Myocyte (in vitro differentiated cells): ENCODE data around the gene CKAP4. TPM values are rescaled to one million over a fixed set of nuclear protein-coding genes. Genes with fewer than 3 reads are reported as not detected.
A peak's percentile ranks its signal among the peaks of the same experiment; 100 is the strongest.

Experiments used
- DNase-seq: peaks from one replicate; pipeline ENCODE4 v3.0.0-alpha.2; 2012; ENCODE audit warnings: low read depth
- total RNA-seq: library from RNA; depleted of rRNA; stranded (reverse); fragments of >200 nt; gene quantifications from 2 replicates; pipeline ENCODE4 v1.2.3, GENCODE V29; 2014

Gene CKAP4
- total RNA-seq, 1 donor from 2014 or later: 86.8 TPM

DNA sequence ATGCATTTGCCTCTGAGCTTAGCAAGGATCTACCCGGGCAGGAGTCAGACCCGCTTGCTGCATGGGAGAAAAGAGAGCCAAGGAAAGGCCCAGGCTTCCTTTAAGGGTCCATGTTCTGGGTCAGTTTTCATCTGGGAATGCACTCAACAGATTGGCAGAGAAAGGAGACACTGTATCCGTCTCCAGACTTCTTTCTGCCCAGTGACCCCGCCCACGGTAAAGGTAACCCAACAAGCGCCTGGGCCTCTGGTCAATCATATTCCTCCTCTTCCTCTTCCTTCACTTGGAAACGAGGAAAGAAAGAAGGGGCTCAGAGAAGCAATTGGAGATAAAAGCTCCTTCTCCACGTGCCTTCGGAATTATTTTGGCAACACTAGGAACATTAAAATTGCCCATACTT, 27.6 kb upstream of the CKAP4 start:
- no peak for DNase-seq

DNA sequence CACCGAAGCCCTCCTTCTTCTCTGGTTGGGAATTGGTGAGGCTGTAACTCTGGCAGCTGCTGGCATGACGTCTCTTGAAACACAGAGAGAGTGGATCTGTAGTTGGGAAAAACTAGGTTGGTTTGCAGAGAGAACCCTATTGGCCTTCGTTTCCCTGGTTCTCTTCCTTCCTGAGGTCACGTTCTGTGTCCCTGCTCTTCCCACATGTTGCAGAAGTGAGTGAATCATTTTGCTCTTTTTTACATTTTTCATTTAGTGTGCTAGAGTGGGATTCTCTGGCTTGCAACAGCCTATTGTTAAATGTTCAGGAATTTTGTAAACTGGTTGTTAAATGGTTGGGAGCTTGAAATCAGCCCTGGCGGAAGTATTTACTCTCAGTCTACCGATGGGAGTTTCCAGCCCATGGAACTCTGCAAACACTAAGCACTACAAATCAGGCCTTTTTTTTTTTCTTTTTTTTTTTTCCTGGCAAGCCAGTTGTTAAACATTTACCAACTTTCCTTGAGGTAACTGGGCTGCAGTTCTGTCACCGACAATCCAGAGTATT, 26.8 kb upstream of the CKAP4 start:
- no peak for DNase-seq

DNA sequence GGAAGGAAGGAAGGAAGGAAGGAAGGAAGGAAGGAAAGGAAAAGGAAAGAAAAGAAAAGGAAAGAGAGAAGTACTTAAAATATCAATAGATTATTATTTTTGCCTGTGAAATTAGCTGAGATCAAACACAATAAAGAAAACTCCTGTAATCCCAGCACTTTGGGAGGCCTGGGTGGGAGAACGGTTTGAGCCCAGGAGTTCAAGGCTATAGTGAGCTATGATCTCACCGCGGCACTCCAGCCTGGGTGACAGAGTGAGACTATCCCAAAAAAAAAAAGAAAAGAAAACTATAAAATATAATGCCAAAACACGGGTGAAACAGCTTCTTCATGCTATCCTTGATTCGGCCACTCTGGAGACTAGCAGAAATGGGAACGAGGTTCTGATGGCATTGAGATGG, 26.2 kb upstream of the CKAP4 start:
- DNase-seq: no peak

DNA sequence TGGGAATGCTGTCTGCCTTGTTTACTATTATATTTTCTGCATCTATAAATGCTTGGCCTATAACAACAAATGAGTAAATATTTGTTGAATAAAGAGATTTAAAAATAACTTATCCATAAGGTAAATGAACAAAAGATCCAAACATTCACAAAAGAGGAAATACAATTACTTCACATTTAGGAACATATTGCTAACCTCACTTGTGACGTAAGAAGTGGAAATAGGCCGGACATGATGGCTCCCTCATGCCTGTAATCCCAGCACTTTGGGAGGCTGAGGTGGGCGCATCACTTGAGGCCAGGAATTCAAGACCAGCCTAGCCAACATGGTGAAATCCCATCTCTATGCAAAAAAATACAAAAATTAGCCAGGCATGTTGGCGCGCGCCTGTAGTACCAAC, 25.7 kb upstream of the CKAP4 start:
- no peak for DNase-seq

DNA sequence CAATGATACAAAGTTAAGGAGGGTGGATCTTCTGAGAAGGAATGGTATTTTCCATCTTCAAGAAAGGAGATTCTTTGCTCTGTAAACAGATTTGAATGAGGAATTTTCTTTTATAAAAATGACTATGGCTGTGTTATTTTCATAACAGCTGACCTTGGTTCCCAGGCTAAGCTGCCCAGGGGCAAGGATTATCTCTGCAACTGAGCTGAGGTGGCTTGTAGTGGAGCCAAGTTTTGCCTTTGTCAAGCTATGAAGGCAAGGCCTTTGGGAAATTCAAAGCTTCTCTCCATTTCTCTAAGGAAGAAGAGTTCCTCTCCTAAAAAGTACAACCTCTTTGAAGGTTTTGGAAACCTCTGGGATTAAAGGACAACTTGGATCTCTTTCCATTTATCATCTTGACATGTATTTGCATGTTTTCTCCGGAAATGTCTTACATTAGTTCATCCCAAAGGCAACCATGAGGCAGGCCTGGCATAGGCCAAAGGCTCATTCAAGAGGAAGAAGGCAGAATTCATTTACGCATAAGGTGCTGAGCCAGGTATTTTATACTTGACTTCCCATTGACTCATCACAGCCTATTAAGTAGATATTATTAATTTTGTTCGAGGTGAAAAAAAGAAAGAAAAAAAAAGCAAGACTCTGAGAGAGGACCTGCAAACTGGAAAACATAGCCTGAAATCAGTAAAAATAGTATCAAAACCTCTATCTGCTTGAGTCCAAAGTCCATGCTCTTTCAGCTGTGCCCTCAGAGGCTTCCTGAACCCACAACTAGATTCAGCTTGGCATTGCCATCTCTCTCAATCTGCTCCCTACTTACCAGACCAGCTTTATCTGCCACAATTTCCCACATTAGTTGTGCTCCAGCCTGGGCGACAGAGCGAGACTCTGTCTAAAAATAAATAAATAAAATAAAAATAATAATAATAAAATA, 24.0 kb upstream of the CKAP4 start:
- DNase-seq: peak; percentile 44

DNA sequence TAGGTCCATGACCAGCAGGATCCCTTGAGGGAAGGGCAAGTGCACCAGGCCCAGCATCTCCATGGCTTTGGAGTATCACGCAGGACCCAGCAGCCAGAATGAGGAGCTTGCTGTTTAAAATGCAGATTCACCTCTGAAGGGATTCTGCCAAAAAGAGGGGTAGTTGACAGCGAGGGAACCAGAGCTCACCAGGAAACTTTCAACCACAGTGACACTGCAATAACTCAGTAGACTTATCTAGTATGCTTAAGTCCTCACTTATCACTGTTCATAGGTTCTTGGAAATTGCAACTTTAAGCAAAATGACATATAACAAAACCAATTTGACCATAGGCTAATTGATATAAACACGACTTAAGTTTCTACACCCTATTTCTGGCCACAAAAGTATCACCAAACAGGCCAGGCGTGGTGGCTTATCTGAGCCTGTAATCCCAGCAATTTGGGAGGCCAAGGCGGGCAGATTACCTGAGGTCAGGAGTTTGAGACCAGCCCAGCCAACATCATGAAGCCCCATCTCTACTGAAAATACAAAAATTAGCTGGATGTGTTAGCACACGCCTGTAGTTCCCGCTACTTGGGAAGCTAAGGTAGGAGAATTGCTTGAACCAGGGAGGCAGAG, 21.4 kb upstream of the CKAP4 start:
- DNase-seq: no peak

DNA sequence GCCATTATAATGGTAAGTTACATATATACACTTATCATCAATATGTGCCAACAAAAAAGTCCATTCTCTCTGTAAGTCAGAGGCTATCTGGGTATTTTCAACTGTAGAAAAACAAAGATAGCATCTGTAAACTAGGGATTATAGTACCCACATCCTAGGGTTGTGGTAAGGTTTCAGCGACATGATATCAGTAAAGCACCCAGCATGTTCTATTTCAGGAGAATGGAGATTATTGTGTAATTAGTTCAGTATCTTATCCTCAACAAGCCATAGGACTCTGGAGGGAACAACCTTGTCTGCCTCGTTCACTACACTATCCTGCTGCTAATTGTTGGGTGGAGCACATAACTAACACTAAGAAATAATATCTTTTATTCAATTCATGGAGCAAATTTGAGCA, 19.7 kb upstream of the CKAP4 start:
- no peak for DNase-seq

DNA sequence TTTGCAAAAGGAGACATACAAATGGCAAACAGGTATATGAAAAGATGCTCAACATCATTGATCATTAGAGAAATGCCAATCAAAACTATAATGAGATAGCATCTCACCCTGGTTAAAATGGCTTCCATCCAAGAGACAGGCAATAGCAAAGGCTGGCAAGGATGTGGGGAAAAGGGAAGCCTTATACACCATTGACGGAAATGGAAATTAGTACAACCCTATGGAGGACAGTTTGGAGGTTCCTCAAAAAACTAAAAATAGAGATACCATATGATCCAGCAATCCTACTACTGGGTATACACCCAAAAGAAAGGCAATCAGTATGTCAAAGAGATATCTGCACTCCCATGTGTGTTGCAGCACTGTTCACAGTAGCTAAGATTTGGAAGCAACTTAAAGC, 17.3 kb upstream of the CKAP4 start:
- DNase-seq: no peak

DNA sequence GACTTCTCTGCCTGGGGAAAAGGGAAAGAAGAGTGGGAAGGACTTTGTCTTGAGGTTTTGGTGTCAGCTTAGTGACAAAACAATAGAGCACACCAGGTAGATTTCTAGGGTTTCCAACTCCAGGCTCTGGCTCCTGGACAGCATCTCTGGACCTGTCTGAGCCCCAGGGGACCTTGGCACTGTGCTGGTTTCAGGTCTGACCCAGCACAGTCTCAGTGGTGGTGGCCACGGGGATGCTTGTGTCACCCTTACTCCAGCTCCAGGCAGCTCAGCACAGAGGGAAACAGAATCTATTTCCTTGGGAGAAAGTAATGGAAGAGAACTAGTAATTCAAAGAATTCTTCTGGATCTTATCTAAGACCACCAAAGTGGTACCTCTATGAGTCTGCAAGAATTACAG, 11.1 kb upstream of the CKAP4 start:
- DNase-seq: no peak

DNA sequence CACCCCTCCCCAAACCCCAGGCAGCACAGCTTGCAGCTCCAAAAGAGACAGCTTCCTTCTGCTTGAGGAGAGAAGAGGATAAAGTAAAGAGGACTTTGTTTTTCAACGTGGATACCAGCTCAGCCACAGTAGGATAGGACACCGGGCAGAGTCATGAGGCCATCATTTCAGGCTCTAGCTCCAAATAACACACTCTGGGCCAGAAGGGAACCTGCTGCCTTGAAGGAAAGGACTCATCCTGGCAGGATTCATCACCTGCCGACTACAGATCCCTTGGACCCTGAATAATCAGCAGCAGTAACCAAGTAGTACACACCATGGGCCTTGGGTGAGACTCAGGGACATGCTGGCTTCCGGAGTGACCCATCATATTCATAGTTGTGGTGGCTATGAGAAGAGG, 10.4 kb upstream of the CKAP4 start:
- DNase-seq: no peak

DNA sequence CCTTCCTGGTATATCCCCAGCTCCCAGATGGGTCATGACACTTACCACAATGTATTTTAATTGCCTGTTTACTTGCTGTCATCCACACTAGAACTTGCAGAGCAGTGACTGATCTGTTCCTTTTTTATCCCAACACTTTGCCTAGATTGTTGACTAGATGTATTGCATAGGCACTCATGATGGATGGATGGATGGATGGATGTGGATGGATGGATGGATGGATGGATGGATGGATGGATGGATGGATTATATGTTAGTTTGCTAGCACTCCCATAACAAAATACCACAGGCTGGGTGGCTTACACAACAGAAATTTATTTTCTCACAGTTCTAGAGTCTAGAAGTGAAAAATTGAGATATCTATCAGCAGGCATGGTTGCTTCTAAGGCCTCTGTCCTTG, 8.7 kb upstream of the CKAP4 start:
- no peak for DNase-seq

DNA sequence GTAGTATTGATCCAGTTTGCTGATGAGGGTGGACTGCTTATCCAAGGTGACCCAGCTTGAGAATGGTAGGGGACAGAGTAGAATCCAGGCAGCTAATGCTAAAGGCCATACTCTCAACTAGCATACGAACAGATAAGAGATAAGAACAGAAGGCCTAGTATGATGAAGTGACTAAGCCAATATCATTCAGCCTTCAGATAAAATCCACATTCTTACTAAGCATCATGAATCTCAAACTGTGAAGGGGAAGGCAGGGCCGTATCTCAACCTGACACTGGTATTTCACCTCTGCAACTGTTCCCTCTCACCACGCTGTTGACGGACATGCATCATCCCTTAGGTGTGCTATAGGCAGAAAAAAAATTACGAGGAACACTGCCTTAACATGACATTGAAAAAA, 8.1 kb upstream of the CKAP4 start:
- no peak for DNase-seq

DNA sequence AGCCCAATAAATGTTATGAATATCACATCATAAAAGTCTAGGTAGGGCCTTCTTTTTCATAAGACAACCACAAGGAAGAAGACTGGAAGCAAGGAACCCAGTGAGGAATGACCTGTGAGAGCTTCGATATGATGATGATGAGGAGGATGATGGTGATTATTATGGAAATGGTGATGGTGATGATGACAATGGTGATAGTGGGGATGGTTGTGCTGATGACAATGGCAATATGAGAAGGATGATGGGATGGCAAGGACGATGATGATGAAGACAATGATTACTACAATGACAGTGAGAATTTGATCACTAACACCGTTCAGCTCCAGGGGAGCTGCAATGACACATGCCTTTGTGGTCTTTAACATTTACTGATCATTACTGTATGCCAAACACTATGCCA, 7.7 kb upstream of the CKAP4 start:
- no peak for DNase-seq

DNA sequence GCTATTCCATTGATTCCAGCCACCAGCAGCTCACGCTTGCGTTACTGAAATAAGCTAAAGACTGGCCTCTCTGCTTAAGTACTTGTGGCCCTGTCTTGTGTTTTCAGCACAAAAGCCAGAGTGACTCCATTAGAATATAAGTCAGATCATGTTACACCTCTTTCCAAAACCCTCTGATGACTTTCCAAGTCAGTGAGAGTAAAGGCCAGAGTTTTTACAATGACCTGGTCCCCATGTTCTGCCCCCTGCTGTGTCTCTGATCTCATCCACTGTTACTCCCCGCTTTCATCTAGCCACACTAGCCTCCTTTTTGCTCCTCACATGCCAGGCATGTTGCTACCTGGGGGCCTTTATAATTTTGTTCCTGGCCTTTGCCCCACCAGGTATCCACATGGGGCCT, 6.9 kb upstream of the CKAP4 start:
- no peak for DNase-seq

DNA sequence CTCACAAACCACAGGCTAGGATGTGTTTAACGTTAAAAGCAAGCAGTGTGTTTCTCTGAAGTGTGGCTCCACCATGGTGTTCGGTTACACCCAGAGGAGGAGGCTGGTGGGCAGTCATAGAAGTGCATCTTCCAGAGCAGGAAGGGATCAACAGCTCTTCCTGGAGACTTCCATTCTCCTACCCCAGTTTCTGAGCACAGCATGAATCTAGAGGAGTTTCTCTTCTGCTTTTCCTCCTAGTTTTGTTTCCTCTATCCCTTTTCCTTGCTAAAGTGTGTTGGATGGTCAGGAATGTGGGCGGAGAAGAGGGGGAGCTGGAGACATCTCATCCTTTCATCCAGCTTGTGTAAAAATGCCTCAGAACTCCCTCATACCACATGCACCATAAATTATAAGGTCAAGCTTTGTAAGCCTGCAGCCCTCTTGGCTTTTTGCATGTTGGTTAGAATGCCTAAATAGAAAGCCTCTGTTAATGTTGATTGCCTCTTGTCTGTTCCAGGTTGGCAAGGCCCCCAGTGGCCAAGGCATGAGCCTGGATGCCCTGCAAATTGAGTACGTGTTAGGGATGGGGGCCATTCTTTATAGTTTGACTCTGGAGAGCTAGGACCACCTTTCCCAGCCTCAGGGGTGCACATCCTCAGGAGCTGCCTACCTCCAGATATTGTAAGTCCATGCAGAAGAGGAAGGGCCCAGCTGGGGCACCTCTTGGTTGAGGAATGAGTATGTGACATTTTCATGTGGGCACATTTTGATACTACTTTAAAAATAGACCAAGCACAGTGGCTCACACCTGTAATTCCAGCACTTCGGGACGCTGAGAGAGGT, 4.0 kb upstream of the CKAP4 start:
- DNase-seq: peak; percentile 17

DNA sequence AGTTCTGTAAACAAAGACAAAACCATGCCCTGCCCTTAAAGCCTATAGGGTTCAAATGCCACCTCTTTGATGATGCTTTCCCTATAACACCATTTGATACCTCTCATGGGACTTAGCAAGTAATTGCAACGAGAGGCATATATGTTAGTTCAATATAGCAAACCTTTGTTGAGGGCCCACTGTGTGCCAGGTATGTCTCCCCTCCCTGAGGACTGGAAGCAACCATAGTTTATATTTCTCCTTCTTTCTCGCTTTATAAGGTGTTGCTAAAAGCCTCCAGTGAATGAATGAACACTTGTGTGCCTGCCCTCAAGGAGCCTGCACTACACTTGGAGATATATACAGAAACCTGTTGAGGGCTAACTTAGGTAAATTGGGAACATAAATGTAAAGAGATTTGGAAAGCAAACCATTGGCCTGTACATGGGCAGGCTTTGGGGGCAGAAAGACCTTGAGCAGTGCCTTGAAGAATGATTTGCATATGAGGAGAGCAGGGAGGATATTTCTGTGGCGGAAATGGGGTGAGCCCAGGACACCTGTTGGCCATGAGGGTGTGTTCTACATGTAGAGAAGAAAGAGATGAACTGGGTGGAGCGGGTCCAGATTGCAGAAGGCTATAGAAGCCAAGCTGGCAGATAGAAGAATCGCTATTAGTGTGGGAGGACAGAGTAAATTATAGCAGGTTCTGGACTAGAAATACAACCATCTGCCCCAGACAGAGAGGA, 1.8 kb upstream of the CKAP4 start:
- peak; percentile 14 for DNase-seq

DNA sequence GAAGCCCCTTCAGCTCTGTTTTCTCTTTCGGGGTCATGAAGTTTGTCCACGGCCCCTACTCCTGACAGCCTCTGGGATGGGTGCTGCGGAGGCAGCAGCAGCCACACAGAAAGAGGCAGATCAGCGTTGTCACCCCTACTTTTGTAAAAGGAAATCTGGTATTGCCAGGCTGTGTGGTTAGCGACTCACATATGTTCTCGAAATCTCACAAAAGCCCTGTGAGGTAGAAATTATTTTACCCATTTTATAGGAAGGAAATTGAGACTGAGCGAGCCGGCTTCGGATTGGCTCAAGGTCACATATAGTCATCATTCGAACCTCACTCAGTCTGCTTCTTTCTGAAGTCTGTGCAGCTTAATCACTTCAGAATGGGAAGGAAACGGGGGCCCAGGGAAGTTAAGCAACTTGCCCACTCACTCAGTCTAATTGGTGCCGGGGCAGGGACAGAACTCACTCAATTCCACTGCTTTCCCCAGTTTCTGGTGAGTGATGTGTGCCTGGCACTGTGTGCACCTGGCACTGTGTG, 1.1 kb upstream of the CKAP4 start:
- DNase-seq: no peak

DNA sequence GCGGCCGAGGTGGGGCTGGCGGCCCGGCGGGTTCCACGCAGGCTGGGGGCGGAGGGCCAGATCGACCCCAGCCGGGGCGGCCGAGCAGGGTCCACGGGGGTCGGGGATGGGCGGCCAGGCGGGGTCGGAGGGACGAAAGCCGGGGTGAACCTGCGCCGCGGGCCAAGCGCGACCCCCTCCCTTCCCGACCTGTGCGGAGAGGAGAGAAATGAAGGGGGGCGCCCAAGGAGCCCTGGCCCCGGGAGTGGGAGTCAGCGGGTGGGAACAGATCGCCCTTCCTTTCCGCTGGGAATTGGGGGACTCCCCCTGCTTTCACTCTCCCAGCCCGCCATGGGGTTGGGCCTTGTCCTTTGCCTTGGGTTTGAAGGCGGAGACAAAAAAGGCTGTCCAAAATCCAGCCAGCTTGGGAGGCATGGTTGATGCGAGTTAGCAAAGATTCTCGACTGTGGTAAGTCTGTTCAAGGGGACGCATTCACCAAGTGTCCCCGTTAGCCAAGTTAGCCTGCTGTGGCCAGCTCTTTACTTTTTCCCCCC, 559 bp upstream of the CKAP4 start:
- peak; percentile 79 for DNase-seq

DNA sequence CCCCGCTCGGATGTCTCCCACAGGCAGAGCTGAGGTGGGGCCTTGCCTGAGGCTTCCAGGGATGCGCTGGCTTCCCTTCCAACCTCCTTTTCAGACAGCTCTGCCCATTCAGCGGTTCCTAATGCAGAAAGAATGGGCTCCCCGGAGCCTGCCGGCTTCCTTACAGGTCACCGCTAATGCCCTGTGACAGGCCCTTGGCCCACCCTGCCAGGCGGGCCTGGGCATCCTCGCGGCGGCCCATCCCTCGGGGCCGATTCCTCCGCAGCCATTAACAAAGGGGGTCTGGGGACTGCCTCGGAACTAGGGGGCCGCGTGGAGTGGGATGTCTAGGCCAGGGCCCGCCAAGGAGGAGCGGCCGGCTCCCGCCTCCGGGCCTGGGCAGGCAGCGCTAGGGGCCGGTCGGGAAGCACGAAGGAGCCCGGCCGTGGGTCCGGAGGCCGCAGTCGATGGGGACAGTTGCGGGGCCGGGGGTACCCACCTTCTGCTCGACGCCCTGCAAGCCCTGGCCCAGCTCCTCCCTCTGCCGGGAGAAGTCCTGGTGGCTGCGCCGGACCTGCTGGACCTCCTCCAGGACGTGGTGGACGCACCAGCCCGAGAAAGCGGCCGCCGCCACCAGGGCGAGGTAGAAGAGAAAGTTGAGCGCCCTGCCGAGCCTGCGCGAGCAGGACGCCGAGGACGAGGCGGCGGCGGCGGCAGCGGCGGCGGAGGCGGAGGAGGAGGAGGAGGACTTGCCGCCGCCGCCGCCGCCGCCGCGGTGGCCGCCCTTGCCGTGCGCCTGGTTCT, 738 bp downstream of the CKAP4 start:
- peak; percentile 78 for DNase-seq

DNA sequence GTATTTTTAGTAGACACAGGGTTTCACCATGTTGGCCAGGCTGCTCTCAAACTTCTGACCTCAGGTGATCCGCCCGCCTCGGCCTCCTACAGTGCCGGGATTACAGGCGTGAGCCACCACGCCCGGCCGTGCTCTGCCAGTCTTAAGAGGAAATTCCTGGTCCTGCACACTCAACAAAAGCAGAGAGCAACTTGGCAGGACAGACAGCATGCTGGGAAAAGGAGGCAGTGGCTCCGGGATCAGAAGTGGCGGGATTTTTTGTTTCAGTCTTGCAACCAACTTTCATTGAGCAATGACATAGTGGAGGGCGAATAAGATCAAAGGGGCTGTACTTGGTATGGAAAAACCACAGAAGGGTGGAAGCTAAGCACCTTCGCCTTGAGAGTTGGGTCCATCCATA, 2.1 kb downstream of the CKAP4 start:
- DNase-seq: peak; percentile 52
